GM19238 (cell line): ENCODE data around the gene FBXO8.

Source experiments
- DNase-seq: peaks from one replicate; pipeline ENCODE4 v3.0.0; 2011; ENCODE audit warnings: low spot score; ENCODE audit not compliant: insufficient read length

Gene FBXO8

DNA sequence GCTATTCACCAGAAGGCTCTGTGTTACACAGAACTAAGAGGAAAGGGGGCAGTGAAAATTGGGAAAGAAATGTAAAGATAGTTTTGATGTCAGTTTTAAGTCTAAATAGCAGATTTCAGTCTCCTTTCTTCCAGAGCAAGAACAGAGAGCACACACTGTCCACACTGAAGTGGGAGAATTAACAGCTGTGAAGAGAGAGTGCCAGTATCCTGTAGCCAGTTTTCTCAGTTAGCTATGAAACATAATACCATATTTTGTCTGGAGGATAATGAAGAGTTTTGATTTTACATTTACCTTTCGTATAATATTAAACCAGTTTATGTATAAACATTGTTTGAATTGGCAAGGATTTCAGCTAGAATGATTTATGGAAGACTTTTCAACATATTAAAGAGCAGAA lies 35.1 kb downstream of the FBXO8 start:
- DNase-seq = no peak

- DNase-seq = no peak
Observed at GRCh38 chr4:174245714-174246113, 37.8 kb downstream of the FBXO8 start.

- DNase-seq = no peak
Observed at GRCh38 chr4:174244441-174244840, 39.0 kb downstream of the FBXO8 start.

DNA sequence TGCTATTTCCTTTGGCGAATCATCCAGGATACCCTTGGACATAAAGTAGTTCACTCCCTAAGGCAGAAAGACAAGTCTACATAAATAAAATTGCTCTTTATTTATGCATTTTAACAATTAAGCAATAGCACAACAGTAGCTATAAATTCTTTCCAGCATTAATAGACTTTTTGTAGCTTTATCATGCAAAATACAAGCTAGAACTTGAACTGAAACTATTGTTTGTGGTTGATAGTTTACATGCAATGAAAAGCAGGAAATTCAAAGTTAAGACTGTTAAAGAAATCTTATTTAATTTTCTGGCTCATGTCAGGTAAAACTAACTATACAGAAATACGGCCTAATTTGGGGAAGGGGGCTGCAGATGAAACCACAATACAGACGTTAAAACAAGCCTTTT lies 42.3 kb downstream of the FBXO8 start:
- DNase-seq = no peak

- no peak for DNase-seq
Observed at GRCh38 chr4:174236359-174236758, 47.1 kb downstream of the FBXO8 start.

GRCh38 chr4:174230680-174231079 lies 52.8 kb downstream of the FBXO8 start:
- DNase-seq = no peak

DNA sequence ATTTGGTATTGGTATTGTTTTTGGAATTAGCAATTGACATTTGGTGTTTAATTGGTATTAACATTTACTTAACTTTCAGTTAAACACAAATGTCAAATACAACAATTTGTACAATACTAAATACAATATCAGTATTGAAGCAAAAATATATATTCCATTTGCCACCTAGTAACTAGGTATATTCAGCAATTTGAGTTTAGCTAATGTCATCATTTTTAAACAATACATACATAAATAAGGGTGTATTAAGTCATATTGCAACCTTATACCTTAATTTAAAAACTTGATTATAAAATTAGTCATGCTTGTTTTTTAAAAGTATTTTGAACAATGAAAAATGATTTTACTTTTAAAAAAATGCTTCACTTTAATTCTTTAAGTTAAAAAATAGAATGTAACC lies 53.3 kb downstream of the FBXO8 start:
- DNase-seq = no peak

DNA sequence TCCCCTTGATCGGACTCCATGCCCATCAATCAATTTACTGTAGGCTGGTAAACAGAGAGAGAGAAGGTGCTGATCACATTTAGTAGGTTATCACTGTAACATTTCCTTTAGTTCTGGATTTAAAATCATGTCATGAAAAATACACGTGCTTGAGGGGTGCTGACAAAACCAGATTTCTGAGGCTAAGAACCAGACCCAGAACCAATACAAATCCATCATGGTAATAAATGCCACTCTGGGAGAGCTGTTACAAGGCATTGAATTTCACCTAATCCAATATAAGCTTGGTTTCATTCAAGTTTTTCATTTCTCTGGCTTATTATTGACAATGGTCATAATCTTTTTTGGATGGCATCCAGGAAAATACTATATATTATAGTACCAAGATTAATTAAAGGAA lies 54.5 kb downstream of the FBXO8 start:
- no peak for DNase-seq

GRCh38 chr4:174225349-174226049 lies 58.0 kb downstream of the FBXO8 start:
- no peak for DNase-seq

GRCh38 chr4:174224550-174224949 lies 58.9 kb downstream of the FBXO8 start:
- no peak for DNase-seq

DNA sequence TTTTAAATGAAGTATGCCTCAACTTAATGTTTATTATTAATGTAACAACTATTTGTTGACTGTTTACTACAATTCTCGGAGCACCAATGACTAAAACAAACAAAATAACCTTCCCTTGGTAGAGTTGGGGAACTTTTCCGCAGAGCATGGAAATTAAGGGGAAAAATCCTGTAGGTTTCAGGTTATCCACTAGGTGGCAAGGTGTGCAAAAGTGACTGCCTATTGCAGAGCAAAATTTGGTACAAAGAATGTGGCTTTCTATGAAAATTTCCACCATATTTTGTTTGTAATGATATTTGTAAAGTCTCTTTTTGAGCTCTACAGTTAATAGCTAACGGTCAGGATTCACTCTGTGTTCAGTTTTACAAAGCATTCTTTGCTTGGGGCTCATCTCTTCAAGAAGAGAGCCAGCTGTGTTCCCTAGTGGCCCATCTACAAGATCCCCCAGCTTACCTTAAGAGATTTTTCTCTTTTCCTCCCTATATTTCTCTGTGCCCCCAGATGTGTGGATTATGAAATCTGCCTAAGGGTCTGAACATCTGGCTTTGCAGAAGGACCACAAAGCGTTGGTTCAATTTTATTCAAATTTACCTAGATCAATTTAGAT lies 61.1 kb downstream of the FBXO8 start:
- no peak for DNase-seq

DNA sequence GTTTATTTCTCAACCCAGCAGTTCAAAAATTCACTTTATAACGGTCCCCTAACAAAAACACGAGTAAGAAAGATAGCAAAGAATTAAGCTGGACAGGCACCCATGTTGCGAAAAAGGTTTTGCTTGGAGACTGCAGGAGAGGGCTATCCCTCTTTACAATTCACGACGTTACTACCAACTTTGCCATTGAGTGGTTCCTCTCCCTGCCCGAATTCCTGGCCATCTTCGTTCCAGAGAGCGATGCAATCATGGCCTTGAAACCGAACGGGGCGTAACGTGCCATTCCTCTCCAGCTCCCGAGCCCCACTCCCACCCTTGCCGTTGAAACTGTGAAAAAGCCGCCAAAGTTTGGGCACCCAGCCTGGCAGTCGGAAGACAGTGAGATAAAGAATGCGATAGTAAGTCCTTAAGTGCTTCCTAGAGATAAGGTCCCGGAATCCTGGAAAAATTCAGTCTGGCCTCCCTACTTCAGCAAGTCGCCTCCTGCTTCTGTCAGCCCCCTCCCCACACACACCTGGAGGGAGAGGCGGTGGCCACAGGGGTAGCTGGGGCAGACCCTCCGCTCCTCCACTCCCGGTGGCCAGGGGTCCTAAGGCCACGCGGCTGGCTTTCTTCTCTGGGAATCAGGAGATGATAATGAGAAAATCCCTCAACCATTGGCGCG lies 65.2 kb downstream of the FBXO8 start:
- DNase-seq = no peak

GRCh38 chr4:174217273-174218126 lies 66.0 kb downstream of the FBXO8 start:
- DNase-seq = no peak

GRCh38 chr4:174216799-174217272 lies 66.6 kb downstream of the FBXO8 start:
- no peak for DNase-seq

DNA sequence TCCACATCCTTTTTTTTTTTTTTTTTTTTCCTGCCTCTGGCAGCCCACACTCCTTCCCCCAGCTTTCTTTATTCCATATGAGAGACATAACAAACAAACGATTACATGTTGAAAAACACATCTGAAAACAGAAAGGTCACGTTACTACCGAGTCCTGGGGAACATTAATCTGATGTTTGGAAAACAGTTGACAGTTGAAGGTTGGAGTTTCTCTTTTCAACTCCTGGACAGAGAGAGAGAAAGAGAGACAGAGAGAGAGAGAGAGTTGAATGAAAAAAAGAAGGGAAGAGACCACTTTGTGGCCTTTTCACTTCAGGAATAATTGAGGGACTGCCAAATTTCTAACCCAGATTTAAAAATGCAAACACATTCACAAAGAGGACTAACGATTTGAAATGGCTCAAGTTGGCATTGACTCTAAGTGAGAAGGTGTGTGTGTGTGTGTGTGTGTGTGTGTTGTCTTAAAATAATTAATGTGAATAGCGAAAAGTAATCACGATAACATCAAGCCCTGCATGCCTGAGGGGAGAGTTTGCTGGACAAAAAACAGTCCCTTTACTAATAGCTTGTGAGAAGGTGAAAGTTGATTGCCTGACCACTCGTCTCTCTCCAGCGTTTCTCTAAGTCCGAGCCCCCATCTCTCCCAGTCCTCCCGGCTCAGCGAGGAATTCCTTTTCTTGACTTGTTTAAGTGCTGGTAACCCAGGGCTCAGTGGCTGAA lies 67.3 kb downstream of the FBXO8 start:
- DNase-seq = no peak

GRCh38 chr4:174215057-174215456 lies 68.4 kb downstream of the FBXO8 start:
- DNase-seq = no peak

DNA sequence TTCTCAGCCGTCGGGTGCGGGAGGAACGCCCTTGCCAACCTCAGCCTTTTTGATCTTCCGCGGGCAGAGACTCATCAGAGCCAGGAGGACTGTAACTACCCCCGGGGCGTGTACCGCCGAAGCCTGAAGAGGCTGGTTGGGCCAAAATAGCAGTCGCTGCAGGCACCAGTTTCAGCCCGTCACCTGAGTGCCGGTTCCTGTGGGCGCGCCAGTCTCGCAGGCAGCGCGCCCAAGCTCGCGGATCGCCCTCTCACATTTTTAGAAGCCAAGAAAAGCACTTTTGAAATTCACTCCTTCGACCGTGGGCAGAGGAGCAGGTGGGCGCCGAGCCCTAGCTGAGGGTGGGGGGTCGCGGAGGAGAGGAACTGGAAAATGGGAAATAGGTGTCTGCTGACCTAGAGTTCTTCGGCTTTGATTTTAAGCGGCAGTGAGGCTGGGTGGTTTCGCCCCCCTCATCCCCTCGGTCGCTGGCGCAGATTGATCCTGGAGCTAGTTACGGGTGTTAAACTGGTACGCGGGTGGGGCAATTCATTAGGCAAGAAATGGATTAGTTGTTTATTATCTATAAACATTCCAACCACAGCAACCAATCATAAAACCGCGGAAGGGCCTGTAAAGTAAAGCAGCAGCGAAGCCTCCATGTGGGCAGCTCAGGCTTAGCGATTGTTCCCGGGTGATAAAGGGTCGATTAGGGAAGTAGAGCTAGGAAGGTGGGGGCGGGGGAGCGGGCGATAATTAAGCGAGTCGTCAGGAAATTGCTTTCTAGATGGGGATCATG lies 69.2 kb downstream of the FBXO8 start:
- DNase-seq = no peak

- no peak for DNase-seq
Observed at GRCh38 chr4:174213731-174214100, 69.8 kb downstream of the FBXO8 start.

GRCh38 chr4:174212061-174212460 lies 71.4 kb downstream of the FBXO8 start:
- no peak for DNase-seq

DNA sequence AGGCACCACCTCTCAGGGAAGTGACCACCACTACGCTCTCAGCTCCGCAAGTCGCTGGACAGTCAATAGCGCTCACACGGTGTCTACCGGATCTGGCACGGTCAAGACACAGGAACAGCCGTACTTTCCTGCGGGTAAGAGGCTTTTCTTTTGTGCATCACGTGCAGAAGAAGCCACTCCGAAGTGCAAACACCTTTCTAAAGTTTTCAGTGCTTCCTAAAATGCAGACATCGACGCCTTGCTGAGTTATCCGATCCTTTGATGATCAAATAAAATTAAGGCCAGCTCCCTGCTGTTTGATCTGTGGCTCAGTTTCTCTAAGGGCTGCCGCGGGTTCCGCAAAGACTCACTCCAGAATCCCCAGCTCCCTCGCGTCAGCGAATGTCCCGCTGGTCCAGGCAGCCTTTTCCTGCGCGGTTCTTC lies 71.8 kb downstream of the FBXO8 start:
- no peak for DNase-seq
